ENCODE measurements around the gene ZNF516.
"Not testable (repeated sequence)": the region's sequence is repeated elsewhere in the genome, so short reads cannot be mapped to it uniquely, and the experiment has no call there.

Gene ZNF516, protein sequence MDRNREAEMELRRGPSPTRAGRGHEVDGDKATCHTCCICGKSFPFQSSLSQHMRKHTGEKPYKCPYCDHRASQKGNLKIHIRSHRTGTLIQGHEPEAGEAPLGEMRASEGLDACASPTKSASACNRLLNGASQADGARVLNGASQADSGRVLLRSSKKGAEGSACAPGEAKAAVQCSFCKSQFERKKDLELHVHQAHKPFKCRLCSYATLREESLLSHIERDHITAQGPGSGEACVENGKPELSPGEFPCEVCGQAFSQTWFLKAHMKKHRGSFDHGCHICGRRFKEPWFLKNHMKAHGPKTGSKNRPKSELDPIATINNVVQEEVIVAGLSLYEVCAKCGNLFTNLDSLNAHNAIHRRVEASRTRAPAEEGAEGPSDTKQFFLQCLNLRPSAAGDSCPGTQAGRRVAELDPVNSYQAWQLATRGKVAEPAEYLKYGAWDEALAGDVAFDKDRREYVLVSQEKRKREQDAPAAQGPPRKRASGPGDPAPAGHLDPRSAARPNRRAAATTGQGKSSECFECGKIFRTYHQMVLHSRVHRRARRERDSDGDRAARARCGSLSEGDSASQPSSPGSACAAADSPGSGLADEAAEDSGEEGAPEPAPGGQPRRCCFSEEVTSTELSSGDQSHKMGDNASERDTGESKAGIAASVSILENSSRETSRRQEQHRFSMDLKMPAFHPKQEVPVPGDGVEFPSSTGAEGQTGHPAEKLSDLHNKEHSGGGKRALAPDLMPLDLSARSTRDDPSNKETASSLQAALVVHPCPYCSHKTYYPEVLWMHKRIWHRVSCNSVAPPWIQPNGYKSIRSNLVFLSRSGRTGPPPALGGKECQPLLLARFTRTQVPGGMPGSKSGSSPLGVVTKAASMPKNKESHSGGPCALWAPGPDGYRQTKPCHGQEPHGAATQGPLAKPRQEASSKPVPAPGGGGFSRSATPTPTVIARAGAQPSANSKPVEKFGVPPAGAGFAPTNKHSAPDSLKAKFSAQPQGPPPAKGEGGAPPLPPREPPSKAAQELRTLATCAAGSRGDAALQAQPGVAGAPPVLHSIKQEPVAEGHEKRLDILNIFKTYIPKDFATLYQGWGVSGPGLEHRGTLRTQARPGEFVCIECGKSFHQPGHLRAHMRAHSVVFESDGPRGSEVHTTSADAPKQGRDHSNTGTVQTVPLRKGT

DNA sequence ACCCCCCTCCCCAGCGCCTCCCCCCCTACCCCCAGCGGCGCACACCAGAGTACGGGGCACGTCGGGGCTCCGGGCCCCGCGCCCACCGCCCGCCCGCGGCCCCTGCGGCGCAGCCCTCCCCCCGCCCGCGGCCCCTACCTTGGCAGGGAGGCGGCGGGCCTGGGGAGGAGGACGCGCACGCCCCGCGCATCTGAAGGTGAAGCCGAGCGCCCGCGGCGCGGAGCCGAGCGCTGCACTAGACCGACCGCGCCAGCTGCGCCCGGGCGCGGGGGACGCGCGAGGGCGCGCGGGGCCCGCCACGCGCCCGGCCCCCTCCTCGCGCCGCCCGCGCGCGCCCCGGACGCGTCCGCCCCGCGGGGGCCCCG lies at the start of gene ZNF516:
TSS of gene ZNF516 (minus strand) at position 237 of the 365 bp plus-strand sequence. CDS start 52,188 bp downstream, outside the sequence.
- DNase-seq: no peak

DNA sequence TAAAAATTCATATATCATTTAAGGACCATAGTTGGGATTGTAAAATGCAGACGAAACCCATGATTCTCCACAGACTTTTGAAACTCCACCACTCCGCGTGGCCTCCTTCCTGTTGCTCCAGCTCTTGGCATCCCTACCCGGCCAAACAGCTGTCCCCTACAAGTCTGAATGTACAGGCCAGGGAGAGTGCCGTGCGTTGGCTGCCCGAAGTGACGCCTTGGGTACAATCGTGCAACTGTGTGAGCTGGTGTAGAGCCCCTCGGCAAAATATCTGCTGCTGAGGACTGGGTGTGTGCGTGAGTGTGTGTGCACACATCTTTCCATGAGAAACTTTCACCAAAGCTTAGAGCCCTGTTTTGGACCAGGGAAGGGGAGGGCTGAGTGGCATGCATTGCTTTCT lies 43.8 kb upstream of the ZNF516 start:
- DNase-seq: no peak

DNA sequence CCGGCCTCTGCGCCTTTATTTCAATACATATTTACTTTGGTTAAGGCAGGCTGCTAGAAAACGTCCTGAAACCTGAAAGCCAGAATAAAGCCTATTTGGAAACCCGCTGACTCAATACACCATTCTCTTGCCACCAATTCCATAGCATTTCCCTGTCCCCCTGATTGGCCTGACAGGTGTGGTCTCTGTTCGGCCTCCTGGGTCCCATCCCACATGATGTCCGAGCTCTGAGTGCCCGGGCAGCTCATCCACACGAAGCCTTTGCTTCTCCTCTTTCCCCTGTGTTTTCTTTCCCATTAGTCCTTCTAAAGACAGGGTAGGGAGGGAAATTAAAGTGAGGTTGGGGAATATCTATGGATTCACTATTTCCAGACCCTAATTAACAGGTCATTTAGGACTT lies 42.6 kb upstream of the ZNF516 start:
- no peak for DNase-seq

DNA sequence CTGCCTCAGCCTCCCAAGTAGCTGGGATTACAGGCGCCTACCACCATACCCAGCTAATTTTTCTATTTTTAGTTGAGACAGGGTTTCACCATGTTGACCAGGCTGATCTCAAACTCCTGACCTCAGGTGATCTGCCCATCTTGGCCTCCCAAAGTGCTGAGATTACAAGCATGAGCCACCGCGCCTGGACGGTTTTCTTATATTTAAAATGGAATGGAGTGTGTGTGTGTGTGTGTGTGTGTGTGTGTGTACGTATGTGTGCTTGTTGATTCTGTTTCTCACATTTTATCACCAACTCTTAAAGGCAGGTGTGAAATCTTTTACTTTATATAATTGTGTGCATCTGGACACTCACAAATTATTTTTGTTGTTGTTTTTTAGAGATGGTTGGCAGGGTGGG lies 41.6 kb upstream of the ZNF516 start:
- not testable (repeated sequence) for DNase-seq

DNA sequence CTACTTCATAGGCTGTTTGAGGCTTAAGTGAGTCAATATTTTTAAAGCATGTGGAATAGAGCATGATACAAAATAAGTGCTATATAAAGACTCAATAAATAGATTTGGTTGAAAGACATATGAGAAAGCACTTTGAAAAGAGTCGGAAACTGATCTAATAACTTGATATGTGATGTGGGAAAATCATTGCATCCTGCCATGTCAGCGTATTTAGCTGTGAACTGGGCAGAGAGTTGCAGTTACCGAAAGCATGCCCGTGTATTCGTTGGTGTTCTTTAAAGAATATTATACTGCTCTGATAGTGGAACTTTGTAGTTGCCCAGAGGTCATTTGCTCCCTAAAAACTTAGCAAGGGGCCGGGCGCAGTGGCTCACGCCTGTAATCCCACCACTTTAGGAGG lies 37.8 kb upstream of the ZNF516 start:
- DNase-seq: no peak

DNA sequence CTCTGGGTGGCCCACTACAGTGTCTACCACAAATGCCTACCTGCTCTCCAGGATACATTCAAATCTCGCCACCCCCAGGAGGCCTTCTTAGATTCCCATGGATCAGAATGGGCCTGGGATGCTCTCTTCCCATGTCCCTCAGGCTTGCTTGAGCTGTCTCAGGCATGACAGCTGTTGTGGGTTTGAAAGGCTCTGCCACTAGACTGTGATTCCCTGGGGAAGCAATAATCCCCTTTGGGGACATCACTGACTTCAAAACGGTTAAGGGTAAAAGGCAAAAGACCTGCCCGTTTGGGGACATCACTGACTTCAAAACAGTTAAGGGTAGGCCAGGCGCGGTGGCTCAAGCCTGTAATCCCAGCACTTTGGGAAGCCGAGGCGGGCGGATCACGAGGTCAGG lies 35.8 kb upstream of the ZNF516 start:
- DNase-seq: no peak

DNA sequence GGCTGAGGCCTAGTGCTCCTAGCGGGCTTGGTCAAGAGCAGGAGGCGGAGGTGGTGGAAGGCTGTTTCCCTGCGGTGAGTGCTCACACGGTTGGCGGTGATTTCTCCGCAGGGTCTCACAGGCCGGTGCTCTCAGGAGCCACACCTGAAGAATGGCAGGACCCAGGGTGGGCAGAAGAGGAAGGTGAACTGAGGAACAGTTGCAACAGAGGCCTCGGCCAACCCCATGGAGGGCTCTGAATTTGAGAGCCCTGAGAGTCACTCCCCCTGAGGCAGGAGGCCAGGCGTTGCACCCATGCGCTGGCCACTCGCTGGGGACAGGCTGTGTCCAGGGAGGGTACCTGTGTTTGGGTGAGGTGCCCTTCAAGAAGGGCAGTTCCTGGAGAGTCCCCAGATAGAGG lies 35.3 kb upstream of the ZNF516 start:
- no peak for DNase-seq

DNA sequence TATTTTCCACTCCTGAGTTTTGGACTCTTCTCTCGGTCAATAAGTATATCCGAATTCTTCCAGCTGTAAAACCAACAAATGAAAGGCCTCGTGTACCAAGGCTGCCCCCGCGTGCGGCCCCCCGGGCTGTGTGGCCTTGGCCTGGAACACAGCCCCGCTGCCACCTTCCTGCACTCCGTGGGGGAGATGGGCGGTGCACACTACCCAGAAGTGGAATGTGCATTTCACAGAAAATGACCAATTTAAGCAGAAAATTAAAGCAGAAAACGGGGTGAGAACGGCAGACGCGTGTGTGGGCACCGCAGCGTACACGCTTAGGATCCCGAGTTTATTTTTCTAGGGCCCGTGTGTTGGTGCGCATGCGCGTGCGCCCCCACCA lies 34.4 kb upstream of the ZNF516 start:
- no peak for DNase-seq

DNA sequence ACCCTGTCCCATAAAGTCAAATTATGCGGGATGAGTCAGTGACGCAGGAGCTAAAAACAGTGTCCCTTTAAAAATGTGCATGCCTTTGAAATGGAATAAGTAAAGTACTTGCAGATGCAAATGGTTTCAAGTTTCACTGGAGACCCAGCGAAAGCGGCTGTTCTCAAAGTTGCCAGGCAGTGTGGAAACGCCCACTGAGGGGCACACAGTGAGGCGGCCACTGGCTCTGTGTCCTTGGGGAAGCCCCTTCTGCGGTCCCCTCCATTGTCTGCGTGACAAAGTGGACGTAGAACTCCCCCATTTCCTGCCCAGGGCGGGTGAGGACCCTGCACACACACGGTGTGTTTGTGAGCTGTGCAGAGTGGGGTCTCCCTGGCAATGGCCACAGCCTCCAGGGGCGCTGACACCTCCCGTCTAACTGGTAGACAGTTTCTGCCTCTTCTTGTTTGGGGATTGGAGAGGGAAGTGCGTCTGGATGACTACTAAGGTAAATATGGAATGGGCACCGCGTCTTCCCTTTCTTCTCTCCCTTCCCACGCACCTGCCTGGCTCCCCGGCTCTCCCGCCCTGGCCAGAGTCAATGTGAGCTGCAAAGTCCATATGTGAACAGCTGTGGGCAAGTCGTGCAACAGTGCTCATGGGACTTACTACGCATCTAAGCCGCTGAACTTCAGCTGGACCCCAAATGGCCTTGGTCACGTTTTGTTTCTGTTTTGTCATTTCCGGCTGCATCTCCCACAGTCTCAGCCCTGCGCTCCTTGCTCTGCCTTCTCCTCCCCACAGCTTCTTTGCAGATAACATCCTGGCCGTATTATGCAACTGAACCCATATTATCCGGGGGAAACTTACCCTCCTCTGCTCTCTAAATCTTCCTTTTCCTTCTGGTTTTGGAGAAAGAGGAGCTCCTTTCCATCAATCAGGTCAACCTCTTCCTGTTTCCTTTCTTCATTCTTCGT lies 33.7 kb upstream of the ZNF516 start:
- no peak for DNase-seq

DNA sequence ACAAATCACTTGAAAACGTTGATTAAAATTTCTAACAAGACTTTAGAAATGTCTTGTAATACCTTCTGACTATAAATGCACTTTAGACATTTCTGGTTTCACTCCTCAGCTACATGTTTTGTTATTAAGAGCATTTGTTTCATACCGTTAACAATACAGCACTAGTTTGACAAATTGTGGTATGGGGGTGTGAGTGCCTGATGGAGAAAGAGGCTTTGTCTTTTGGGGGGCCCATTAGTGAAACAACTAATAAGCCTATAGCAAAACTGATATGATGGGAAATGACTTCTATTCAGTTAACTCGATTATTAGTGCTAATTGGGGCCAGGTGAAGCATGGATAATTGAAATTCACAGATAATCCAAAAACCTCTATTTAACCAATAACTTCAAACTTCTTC lies 30.9 kb upstream of the ZNF516 start:
- no peak for DNase-seq

DNA sequence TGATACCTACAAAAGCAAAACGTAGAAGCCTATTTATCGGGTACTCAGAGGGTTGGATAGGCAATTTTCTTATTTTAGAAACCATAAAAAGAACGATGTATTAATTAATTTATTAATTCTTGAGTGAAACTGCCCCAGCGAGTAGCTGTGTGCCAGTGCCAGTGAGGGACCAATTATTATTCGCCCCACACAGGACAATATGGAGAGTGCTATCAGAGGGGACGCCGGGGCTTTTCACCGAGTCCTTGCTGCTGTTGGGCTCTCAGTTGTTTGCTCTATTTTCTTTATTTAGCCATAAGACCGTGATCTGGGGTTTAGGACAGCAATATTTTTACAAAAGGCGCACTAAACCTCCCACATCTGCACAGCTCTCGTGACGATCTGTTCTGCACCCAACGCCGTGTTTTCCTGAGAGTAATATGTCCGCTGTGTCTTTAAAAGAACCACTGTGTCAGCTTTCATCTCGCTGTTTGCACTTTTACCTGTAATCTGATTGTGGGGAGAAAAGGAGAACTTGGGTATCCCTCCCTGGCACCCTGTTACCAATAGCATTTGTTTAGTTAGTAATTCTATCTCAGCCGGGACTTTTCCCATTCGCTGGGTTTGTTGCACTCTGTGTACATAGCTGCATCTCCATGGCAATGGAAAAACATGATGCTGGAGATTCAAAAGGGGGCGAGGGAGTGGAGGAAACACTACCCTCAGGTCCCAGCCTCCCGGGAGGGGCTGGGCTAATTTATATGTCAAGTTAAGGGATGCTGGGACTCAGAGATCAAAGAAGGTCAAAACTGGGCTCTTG lies 30.1 kb upstream of the ZNF516 start:
- DNase-seq: no peak

DNA sequence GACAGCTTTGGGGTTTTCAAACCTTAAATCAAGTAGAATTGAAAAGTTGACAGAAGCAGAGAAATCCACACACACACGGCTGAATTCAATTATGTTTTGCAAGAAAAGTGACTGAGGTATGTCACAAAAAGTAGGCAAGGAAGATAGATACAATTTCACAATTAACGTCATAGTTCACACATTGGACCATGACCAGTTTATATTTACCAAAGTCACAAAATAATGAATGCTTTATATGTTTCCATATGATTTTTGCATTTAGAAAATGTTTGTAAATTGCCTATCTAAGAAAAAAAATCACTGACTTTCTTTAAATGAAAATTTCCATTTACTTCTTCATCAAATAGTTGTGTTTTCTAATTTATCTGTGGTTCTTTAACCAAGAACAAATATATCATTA lies 29.4 kb upstream of the ZNF516 start:
- no peak for DNase-seq

DNA sequence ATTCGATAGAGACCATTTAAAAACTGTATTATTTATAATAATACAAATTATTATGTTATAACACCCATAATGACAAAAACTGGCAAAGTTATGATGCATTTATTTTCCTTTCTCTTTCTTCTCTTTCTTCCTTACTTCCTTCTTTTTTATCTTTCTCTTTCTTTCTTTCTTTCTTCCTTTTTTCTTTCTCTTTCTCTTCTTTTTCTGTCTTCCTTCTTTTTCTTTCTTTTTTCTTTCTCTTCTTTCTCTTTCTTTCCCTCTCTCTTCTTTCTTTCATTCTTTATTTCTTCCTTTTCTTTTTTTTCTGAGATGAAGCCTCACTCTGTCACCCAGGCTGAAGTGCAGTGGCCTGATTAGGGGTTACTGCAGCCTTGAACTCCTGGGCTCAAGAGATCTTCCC lies 27.5 kb upstream of the ZNF516 start:
- no peak for DNase-seq

DNA sequence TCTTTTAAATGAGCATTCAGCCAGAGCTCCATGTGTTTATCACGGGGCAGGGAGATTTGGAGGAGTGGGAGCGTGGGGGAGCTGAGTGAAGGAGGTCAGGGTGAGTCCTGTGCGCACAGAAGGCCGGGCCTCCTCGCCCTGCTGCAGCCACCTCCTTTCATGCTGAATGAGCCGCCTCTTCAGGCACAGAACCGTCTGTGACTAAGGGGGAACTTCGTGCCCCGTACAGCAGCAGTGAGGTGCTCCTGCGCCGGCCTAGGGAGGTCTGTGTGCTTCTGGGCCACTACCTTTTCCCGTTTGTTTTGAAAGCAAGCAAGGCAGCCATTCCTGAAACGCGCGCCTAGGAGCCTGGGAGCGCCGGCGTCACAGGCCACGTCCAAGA lies 27.1 kb upstream of the ZNF516 start:
- DNase-seq: no peak

DNA sequence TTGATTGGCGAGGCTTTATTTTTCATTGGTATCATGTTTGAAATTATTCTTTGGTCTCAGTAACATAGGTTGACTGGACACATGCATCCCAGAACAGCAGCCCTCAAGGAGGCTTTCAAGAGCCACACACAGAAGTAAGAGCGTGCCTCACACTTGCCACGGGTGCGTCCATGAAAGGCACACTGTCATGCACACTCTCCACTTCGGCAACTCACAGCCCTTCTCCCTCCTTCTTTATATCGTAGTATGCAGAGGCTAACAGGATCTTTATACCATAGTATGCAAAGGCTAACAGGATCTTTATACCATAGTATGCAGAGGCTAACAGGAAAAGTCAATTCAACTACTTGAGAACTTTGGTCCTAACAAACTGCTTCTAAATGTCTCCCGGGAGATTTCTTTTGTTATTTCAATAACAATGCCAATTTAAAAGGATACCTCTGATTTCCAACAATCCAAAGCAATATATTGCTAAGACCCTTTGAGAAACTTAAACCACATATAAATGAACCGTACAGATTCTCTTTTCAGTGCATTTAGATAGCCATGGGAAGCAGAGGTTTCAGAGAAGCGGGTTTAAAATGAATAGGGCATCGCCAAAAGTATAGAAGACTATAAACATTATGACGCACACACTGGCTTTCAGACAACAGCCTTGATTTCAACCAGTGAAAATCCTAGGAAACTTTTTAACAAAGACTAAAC lies 26.5 kb upstream of the ZNF516 start:
- DNase-seq: no peak

DNA sequence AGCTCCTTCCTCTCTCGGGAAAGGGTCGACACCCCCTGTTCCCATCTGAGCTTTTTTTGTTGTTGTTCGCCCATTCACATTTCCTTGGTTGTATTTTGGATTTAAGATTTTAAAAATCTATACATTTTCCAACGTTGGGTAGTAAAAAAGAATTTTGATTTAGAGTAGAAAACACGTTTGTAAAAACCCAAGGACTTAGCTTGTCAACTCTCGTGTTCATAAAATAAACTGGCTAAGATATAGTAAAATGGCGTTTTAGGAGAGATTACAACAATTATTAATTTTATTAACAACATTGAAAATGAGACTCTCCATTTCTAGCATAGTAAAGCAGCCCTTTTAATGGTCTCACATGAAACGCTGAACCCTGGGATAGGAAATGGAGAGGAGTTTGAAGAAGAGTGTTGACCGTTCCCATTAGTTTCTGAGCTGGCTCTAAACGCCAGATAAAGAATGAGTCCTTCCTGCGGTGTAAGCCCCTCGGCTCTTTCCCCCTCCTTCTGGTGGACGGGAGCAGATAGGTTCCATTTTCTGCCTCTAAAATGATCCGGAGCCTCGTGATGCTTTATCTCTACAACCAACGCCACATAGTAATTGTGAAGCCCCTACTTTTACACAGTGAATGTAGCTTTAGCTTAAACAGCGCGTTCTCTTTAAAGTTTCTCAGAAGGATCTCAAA lies 24.0 kb upstream of the ZNF516 start:
- no peak for DNase-seq

DNA sequence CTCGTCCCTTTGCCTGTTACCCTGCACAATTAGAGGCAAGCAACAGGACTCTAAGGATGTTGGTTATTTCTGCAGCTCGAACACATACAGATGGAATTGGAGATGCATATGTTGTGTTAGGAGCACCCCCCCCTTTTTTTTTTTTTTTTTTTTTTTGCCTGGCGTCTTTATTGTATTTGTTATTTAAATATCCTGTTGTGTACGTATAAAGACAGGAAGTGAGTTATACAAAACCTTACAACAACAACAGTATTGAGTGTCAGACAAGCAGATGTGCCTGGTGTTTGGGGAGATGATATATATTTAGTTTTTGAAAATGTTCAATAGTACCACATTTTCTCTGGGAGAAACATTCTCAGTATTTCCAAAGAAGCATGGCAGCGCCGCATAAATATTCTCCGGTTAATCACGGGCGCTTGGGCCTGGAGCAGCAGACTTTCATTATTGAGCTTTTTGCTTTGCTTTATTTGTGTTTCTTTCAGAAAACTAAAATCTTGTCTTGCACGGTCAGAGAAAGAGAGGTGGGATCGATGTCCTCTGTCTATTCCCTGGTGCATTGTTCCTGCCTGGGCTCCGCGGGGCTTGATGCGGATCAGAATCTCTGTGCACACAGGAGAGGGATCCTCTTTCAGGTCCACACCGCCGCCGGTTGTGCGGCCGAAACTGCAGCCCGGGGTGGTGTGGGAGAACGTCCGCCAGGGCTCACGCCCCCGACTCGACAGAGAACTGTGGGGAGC lies 23.2 kb upstream of the ZNF516 start:
- DNase-seq: no peak

DNA sequence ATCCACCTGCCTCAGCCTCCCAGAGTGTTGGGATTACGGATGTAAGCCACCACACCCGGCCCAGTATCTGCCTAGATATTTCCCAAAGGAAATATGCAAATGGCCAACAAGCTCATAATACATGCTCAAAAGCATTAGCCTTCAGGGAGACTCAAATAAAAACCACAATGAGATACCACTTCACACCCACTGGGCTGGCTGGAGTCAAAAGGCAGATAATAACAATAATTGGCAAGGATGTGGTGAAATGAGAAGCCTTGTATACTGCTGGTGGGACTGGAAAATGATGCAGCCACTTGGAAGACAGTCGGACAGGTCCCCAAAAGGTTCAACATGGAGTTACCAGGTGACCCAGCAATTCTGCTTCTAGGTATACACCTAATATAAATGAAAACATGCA lies 20.5 kb upstream of the ZNF516 start:
- no peak for DNase-seq

DNA sequence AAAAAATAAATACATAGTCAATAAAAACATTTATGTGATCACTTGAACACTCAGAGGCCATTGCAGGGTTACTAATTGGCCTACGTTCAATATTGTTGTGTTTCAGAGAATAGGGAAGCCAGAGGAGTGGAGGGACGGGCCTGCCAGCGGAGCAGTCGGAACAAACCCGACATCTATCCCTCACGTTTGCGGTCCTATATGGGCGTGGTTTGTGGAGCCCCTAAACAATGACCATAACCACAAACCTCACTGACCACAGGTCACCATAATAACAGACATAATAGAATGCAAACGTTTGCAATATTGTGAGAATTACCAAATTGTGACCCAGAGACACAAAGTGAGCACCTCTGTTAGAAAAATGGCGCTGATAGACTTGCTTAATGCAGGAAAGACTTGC lies 19.5 kb upstream of the ZNF516 start:
- DNase-seq: no peak
